GM12878 (cell line): Measurements from ENCODE around the gene SULF2. TPM values are rescaled to one million over a fixed set of nuclear protein-coding genes. Genes with fewer than 3 reads are reported as not detected.

Source experiments
- ATAC-seq: fragments of 200-7000 bp; cut with Tn5 transposase; 3 replicates; pipeline ENCODE4 v1.9.1; 2020; ENCODE audit warnings: mild to moderate bottlenecking, moderate library complexity
- BruUV-seq: library from RNA; stranded (reverse); fragments of 400-500 nt; replicated peaks from 2 replicates; lab custom pipeline; 2021; lab: Mats Ljungman, UMichigan
- CTCF ChIA-PET: fragments of 300-600 bp; sonication (Branson Sonifier 250); formaldehyde crosslinking; extraction: SDS; loops from one replicate; lab custom pipeline; 2021; ENCODE audit warnings: inconsistent platforms; lab: Yijun Ruan, JAX
- POLR2A ChIA-PET: fragments of 350-600 bp; formaldehyde crosslinking; extraction: SDS; loops from one replicate; lab custom pipeline; 2021; ENCODE audit warnings: inconsistent platforms; lab: Charles Lee
- RAD21 ChIA-PET: fragments of 300-600 bp; sonication (Branson Sonifier 250); formaldehyde crosslinking; loops from one replicate; lab custom pipeline; 2023; ENCODE audit warnings: antibody characterized with exemption; ENCODE audit not compliant: unreplicated experiment; lab: Charles Lee
- SMC1A ChIA-PET: fragments of 300-600 bp; sonication (Branson Sonifier 250); formaldehyde crosslinking; loops from one replicate; lab custom pipeline; 2023; ENCODE audit not compliant: unreplicated experiment, uncharacterized antibody; lab: Charles Lee
- DNase-seq: peaks from one replicate; pipeline ENCODE4 v3.0.0-alpha.2; 2011; ENCODE audit warnings: low read depth, low spot score
- FAIRE-seq: peaks from 3 replicates; lab custom pipeline; 2011; peaks lifted over from hg19 to GRCh38; lab: Jason Lieb, UNC
- H2AFZ ChIP-seq: 2 replicates; pipeline ENCODE4 v1.6.0; 2011; ENCODE audit warnings: low read depth, low read length, control low read depth; ENCODE audit not compliant: control insufficient read depth
- H3K27ac ChIP-seq: 2 replicates; pipeline ENCODE4 v1.5.1; 2011; ENCODE audit warnings: control low read depth; ENCODE audit not compliant: control insufficient read depth, insufficient read depth
- H3K27me3 ChIP-seq, 2 experiments: replicated peaks in 1 of 2; 2 replicates each; pipeline versions ENCODE4 v1.6.0 to v1.6.1; 2011; ENCODE audit warnings: low read length in 1 of 2; ENCODE audit not compliant: control insufficient read depth in 2 of 2, insufficient read depth in 2 of 2
- H3K36me3 ChIP-seq, 2 experiments: 2 replicates each; pipeline ENCODE4 v1.5.1; 2011; ENCODE audit warnings: low read length in 1 of 2; ENCODE audit not compliant: control insufficient read depth in 2 of 2, insufficient read depth in 2 of 2
- H3K4me1 ChIP-seq: 2 replicates; pipeline ENCODE4 v1.6.1; 2011; ENCODE audit warnings: mild to moderate bottlenecking, low read length, moderate library complexity, mixed read lengths; ENCODE audit not compliant: control insufficient read depth, insufficient read depth
- H3K4me2 ChIP-seq: 2 replicates; pipeline ENCODE4 v1.6.0; 2011; ENCODE audit warnings: control low read depth; ENCODE audit not compliant: control insufficient read depth, insufficient read depth
- H3K4me3 ChIP-seq: fragments of 200-600 bp; sonication (generic); 2 replicates; pipeline ENCODE4 v1.5.1; 2016
- H3K79me2 ChIP-seq: 2 replicates; pipeline ENCODE4 v1.6.0; 2011; ENCODE audit warnings: low read length; ENCODE audit not compliant: control insufficient read depth, insufficient read depth
- H3K9ac ChIP-seq: 2 replicates; pipeline ENCODE4 v1.8.0; 2011; ENCODE audit warnings: low read length, control low read depth, mixed read lengths; ENCODE audit not compliant: control insufficient read depth, insufficient read depth
- H3K9me3 ChIP-seq: replicated peaks from 3 replicates; pipeline ENCODE4 v1.5.1; 2011; ENCODE audit warnings: mild to moderate bottlenecking, low read length; ENCODE audit not compliant: control insufficient read depth, insufficient read depth
- H4K20me1 ChIP-seq: 2 replicates; pipeline ENCODE4 v1.6.0; 2011; ENCODE audit not compliant: control insufficient read depth, insufficient read depth
- BMI1 ChIP-seq: fragments of 450-650 bp; IDR thresholded peaks from 2 replicates; pipeline ENCODE4 v1.6.1; 2016; ENCODE audit warnings: mild to moderate bottlenecking, moderate library complexity, borderline replicate concordance
- EED ChIP-seq: sonication (generic); IDR thresholded peaks from 2 replicates; pipeline ENCODE4 v1.6.1; 2016; ENCODE audit warnings: antibody characterized with exemption, low read depth
- HCFC1 ChIP-seq: fragments of 150-350 bp; IDR thresholded peaks from 2 replicates; pipeline ENCODE4 v1.6.1; 2014; ENCODE audit warnings: low read length
- IRF4 ChIP-seq: IDR thresholded peaks from 2 replicates; pipeline ENCODE4 v1.6.1; 2011; ENCODE audit warnings: low read depth, low read length
- POU2F2 ChIP-seq: IDR thresholded peaks from 3 replicates; pipeline ENCODE4 v1.6.1; 2011; ENCODE audit warnings: low read depth, mild to moderate bottlenecking, low read length, borderline replicate concordance
- RB1 ChIP-seq: fragments of 450-650 bp; formaldehyde crosslinking; IDR thresholded peaks from 2 replicates; pipeline ENCODE4 v1.6.1; 2017; ENCODE audit warnings: mild to moderate bottlenecking, borderline replicate concordance
- SMC3 ChIP-seq: IDR thresholded peaks from 2 replicates; pipeline ENCODE4 v1.6.1; 2011; ENCODE audit warnings: low read length, improper control_type of control experiment, borderline replicate concordance
- STAT1 ChIP-seq: fragments of 450-650 bp; conservative IDR thresholded peaks from 2 replicates; pipeline ENCODE4 v1.6.1; 2014; ENCODE audit warnings: antibody characterized with exemption, mild to moderate bottlenecking
- TCF7 ChIP-seq: IDR thresholded peaks from 2 replicates; pipeline ENCODE4 v1.6.1; 2014; ENCODE audit warnings: antibody characterized with exemption, borderline replicate concordance
- WGBS: methylation state at CpG from one replicate; pipeline ENCODE4 v1.1.6; 2016; ENCODE audit warnings: low lambda C conversion rate; ENCODE audit not compliant: insufficient replicate concordance, insufficient coverage; ENCODE audit errors: missing lambda C conversion rate; 5-methylcytosine and 5-hydroxymethylcytosine counted together
- in situ Hi-C: fragments of 300-500 bp; cut with MboI; formaldehyde crosslinking; loops from 9 replicates; pipeline ENCODE4 v1.14.3; 2018; ENCODE audit warnings: mixed read lengths
- intact Hi-C: fragments of 100-400 bp; cut with micrococcal nuclease; formaldehyde crosslinking; loops from one replicate; pipeline ENCODE4 v1.14.2; 2022; ENCODE audit not compliant: unreplicated experiment
- polyA plus RNA-seq, 11 experiments: library from polyadenylated mRNA; depleted of rRNA in 4 of 11; unstranded in 6 of 11; stranded (reverse) in 5 of 11; fragments of >200 nt; fragmentation: Nextera tagmentation in 4 of 11; fragmentation: Illumina TruSeq in 1 of 11; extraction: Ambion mirVana in 4 of 11; extraction: Trizol in 1 of 11; gene quantifications; 1 replicate in 1 of 11; 2 replicates in 10 of 11; pipeline versions ENCODE4 v1.2.1 to v1.2.3, GENCODE V29; 2011 to 2016; ENCODE audit warnings: inconsistent platforms in 2 of 11, missing spikeins in 2 of 11, low read depth in 1 of 11
- total RNA-seq, 4 experiments: library from RNA; depleted of rRNA in 3 of 4; stranded (reverse); fragments of >200 nt in 3 of 4; fragmentation: Illumina TruSeq in 1 of 4; extraction: Trizol in 1 of 4; gene quantifications; 2 replicates each; pipeline versions ENCODE4 v1.2.1 to v1.2.3, GENCODE V29; 2013 to 2021
- TF ChIP-seq, protein P1 (sequence below): fragments of 450-650 bp; formaldehyde crosslinking; IDR thresholded peaks from 2 replicates; pipeline ENCODE4 v1.4.0; 2022; ENCODE audit warnings: mild to moderate bottlenecking, moderate library complexity
- TF ChIP-seq, protein P2 (sequence below): fragments of 450-650 bp; IDR thresholded peaks from 2 replicates; pipeline ENCODE4 v1.6.1; 2016; ENCODE audit warnings: mild to moderate bottlenecking, moderate library complexity, borderline replicate concordance

The SULF2 gene
- total and polyA plus RNA-seq, 10 of the 15 experiments (the other 5 are each of a cell fraction or from before 2014, with no cell fraction given) = 0.69 to 4.1 (median 1.6) TPM

DNA sequence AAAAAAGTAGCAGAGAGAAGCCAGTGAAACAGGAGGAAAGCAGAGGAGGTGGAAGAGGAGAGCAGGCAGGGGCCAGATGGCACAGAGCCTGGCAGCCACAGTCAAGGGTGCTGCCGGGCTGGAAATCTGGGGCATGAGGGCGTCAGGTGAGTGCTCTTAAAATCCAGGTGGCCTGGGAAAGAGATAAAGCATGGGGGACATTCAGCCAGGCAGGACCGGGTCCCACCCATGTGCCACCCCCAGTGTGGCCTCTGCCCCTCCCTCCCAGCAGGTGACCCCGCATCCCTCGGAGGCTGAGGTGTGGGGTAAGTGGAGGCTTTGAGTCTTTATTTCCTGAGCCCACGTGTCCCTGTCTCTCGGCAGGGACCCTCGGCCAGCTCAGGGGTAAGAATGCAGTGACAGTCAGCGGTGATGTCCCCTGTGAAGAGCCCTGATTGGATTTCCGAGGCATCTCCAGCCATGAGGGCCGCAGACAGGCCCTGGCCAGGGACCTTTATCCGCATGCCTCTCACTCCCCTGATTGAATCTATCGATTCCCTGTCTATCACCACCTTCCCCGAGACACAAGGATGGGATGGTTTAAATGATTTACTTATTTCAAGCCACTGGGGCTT is 33.8 kb upstream of the SULF2 start:
- POLR2A ChIA-PET = no interaction called here
- Histone ChIP-seq H3K79me2 (no peaks in the 10 kb centered on the region), H2AFZ (no peak overlapping the region), H3K4me3 (no peak overlapping the region), H3K4me1 (no peaks in the 10 kb centered on the region; the same call in 1 of the 2 replicates), H4K20me1 (no peaks in the 10 kb centered on the region; the same call in 1 of the 2 replicates), H3K9ac (no peak overlapping the region), H3K27me3 (peaks cover 2 to 4% of the 10 kb centered on the region in 2 experiments; a peak in 2 of 4 replicates), H3K4me2 (no peak overlapping the region), H3K36me3 (no peaks in the 10 kb centered on the region), H3K27ac (no peak overlapping the region), H3K9me3 (no peaks in the 10 kb centered on the region)
- no peak for DNase-seq
- FAIRE-seq = no peak
- CTCF ChIA-PET = no interaction called here
- 25% methylated on average over 14 of the region's 14 CpGs for WGBS
- BruUV-seq = no TSS peak
- RAD21 ChIA-PET = no interaction called here
- TF ChIP-seq IRF4 (no peak), SMC3 (no peak)
- intact Hi-C loops = no loop called here
- ATAC-seq = no peak
- in situ Hi-C loops = no loop called here
- SMC1A ChIA-PET = no interaction called here

DNA sequence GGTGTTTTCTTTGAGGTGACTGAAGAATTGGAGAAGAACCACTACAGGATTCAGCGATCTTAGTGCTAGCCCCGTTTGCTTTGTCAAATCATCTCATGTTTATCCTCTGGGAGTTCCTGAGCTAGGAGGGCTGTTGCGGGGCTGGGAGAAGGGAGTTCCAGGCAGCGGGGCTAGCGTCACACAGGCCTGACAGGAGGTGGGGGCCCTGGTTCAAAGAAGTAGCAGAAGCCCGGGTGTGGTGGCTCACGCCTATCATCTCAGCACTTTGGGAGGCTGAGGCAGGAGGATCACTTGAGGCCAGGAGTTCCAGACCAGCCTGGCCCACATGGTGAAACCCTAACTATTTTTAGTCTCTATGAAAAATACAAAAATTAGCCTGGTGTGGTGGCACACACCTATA is 33.2 kb upstream of the SULF2 start:
- H3K36me3 ChIP-seq = no peaks in the 10 kb centered on the region
- ATAC-seq (no peak), DNase-seq (no peak), FAIRE-seq (no peak)
- no TSS peak for BruUV-seq
- no peaks in the 10 kb centered on the region for H3K79me2 ChIP-seq
- in situ Hi-C loops = no loop called here
- ChIA-PET RAD21 (no interaction called here), POLR2A (no interaction called here), CTCF (no interaction called here), SMC1A (no interaction called here)
- H3K4me3 ChIP-seq = no peak overlapping the region
- intact Hi-C loops = no loop called here
- H2AFZ ChIP-seq = no peak overlapping the region
- no peaks in the 10 kb centered on the region; the same call in 1 of the 2 replicates for H3K4me1 ChIP-seq
- 39% methylated on average over 7 of the region's 7 CpGs for WGBS
- no peaks in the 10 kb centered on the region for H3K9me3 ChIP-seq
- no peak overlapping the region for H3K9ac ChIP-seq
- H3K27me3 ChIP-seq = peaks cover 2 to 4% of the 10 kb centered on the region in 2 experiments; a peak in 2 of 4 replicates
- H3K4me2 ChIP-seq = no peak overlapping the region
- no peak for TF ChIP-seq TCF7
- TF ChIP-seq EED = no peak
- TF ChIP-seq RB1 = no peak
- TF ChIP-seq, protein P1, sequence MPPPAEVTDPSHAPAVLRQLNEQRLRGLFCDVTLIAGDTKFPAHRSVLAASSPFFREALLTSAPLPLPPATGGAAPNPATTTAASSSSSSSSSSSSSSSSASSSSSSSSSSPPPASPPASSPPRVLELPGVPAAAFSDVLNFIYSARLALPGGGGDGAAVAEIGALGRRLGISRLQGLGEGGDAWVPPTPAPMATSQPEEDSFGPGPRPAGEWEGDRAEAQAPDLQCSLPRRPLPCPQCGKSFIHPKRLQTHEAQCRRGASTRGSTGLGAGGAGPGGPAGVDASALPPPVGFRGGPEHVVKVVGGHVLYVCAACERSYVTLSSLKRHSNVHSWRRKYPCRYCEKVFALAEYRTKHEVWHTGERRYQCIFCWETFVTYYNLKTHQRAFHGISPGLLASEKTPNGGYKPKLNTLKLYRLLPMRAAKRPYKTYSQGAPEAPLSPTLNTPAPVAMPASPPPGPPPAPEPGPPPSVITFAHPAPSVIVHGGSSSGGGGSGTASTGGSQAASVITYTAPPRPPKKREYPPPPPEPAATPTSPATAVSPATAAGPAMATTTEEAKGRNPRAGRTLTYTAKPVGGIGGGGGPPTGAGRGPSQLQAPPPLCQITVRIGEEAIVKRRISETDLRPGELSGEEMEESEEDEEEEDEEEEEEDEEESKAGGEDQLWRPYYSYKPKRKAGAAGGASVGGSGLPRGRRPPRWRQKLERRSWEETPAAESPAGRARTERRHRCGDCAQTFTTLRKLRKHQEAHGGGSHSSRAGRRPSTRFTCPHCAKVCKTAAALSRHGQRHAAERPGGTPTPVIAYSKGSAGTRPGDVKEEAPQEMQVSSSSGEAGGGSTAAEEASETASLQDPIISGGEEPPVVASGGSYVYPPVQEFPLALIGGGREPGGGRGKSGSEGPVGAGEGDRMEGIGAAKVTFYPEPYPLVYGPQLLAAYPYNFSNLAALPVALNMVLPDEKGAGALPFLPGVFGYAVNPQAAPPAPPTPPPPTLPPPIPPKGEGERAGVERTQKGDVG (CRISPR knock-in tag) = no peak
- TF ChIP-seq HCFC1 = no peak
- no peak for TF ChIP-seq BMI1
- TF ChIP-seq STAT1 = no peak
- TF ChIP-seq POU2F2 = no peak
- TF ChIP-seq, protein P2, sequence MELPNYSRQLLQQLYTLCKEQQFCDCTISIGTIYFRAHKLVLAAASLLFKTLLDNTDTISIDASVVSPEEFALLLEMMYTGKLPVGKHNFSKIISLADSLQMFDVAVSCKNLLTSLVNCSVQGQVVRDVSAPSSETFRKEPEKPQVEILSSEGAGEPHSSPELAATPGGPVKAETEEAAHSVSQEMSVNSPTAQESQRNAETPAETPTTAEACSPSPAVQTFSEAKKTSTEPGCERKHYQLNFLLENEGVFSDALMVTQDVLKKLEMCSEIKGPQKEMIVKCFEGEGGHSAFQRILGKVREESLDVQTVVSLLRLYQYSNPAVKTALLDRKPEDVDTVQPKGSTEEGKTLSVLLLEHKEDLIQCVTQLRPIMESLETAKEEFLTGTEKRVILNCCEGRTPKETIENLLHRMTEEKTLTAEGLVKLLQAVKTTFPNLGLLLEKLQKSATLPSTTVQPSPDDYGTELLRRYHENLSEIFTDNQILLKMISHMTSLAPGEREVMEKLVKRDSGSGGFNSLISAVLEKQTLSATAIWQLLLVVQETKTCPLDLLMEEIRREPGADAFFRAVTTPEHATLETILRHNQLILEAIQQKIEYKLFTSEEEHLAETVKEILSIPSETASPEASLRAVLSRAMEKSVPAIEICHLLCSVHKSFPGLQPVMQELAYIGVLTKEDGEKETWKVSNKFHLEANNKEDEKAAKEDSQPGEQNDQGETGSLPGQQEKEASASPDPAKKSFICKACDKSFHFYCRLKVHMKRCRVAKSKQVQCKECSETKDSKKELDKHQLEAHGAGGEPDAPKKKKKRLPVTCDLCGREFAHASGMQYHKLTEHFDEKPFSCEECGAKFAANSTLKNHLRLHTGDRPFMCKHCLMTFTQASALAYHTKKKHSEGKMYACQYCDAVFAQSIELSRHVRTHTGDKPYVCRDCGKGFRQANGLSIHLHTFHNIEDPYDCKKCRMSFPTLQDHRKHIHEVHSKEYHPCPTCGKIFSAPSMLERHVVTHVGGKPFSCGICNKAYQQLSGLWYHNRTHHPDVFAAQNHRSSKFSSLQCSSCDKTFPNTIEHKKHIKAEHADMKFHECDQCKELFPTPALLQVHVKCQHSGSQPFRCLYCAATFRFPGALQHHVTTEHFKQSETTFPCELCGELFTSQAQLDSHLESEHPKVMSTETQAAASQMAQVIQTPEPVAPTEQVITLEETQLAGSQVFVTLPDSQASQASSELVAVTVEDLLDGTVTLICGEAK = no peak
- TF ChIP-seq, all 136 proteins: peak for 0
- no peak overlapping the region for H3K27ac ChIP-seq
- H4K20me1 ChIP-seq = no peaks in the 10 kb centered on the region; the same call in 1 of the 2 replicates
